Measurements from ENCODE around the gene STRA6.

STRA6 gene

DNA sequence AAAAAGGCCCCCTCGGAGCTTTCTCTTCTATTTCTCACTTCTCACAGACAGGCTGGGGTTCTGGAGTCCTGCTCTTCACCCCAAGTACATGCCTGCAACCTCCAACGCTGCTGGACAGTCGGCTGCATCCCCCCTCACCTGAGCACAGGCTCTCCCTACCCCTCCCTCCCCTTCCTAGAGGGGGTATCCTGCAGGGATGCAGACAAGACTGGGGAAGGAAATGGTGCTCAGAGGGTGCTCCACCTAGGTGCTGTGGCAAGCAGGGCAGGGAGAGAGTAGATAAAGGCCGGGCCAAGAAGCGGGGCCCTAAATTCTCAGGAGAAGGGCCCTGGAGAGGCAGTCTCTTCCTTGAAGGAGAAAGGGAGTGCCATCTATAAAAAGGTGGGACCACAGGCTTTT lies 7.0 kb upstream of the STRA6 start:
- DNase-seq (ENCODE audit: low read depth): no peak
- no peak overlapping the region for H3K4me3 ChIP-seq (ENCODE audit: low read depth, low read length)

DNA sequence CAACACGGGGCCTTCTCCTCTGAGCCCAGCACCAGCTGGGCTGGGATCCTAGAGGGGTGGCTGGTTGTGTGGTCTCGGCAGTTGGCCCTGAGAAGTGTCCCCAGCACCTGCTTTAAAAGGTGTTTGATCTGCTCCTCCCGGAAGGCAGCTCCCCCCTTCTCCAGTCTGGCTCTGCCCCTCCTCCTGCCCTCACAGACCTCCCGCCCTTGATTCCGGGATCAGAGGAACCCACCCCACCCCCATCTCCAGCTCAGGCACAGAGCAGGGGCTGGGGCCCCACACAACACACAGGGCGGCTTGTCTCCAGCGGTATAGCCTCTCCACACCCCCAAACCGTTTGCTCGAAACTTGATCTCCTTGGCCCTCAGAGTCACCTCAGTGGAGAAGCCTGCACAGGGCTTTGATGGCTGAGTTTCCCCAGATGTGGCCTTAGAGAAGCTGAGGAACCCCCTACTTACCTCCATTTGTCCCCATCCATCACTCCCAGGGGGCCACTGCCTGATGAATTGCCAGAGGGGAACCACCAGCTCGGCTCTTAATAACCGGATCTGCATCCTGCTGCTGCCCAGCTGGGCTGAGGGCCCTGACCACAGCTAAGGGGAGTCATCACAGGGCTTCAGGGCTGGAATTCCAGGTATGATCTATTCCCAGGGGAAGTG lies 6.4 kb upstream of the STRA6 start:
- H3K4me3 ChIP-seq (ENCODE audit: low read depth, low read length): no peak overlapping the region
- no peak for DNase-seq (ENCODE audit: low read depth)

DNA sequence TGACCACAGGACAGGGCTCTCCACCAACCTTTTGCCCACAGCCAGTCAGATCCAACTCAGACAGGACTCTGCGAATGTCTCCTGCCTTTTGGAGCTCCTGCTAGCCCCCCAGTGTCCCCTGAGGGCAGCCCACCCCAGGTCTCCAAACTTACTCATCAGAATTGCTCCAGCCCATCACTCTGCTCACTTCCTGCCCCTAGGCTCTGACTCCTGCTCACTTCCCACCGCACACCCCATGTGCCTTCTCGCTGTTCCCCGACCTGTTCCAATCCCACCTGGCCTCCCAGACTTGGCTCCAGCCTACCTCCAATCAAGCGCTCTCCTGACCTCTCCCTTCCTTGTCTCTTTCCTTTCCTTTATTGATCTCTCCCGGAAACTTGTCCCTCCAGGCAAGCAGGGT lies 5.9 kb upstream of the STRA6 start:
- DNase-seq (ENCODE audit: low read depth): no peak
- no peak overlapping the region for H3K4me3 ChIP-seq (ENCODE audit: low read depth, low read length)

DNA sequence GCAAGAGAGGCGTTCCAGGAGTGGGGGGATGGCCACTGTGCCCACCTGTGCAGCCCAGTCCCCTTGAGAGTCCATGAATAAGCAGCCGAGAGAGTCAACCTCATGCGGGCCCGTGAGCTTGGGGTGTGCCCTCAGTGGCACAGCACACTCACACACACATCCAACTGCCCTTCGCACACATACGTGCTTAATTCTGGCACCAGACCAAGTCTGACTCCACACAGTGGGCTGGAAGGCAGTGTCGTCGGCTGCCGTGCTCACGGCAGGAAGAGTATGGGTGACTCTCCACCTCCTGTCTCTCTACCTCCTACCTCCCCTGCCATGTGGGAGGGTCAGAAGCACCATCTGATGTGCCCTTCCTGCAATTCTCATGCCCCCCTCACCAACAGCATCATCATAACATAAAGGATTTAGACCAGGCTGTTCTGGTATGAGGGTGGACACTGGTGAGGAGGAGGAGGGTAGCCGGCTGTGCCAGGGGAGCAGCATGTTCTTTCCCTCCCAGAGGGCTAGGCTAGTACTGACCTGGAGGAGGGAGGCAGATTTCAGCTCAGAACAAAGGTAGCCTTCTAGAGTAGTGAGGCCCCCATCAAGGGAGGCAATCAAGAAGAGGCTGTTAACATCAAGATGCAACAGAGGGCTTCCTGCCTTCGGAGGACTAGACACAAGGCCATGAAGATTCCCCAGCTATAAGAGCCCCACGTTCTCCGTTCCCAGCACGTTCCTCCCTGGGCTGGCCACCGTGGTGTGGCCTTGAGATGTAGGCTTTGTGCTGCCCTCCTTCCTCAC lies 5.3 kb upstream of the STRA6 start:
- no peak overlapping the region for H3K4me3 ChIP-seq (ENCODE audit: low read depth, low read length)
- DNase-seq (ENCODE audit: low read depth): no peak

DNA sequence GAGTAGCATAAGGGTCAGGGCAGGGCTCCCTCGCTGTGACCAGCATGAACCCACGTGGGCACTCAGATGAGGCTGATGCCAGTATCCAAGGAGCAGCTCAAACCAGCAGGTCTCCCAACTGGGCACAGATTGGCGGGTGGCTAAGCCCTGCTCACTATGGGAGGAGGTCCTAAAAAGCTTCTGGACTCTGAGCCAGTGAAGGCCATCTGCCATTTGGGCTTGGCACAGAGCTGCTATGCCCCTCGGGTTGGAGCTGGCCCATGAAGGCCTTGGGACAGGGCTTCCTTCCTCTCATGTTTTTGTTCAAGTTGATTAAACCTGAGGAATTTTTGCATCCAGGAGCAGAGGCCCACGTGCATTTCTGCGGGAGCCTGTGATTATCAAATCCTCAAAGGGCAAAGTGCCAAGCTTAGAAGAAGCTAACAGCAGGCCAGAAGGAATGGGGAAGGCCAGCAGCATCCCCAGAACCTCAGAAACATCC lies 4.3 kb upstream of the STRA6 start:
- DNase-seq (ENCODE audit: low read depth): no peak
- no peak overlapping the region for H3K4me3 ChIP-seq (ENCODE audit: low read depth, low read length)

DNA sequence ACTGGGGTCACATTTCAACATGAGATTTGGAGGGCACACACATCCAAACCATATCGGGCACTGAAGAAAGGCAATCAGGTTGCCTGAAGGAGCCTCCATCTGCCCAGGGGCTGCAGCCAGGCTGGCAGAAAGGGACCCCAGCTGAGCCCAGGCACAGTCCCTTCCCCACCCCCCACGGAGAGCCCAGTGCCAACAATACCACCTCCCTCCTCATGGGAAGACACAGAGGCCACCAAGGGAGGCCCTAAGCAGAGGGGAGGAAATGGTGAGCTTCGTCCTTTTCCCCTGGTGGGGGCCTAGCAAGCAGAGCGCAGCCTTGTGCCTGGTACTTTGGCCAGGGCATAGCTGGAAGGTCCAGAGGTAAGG lies 3.0 kb upstream of the STRA6 start:
- DNase-seq (ENCODE audit: low read depth): no peak

DNA sequence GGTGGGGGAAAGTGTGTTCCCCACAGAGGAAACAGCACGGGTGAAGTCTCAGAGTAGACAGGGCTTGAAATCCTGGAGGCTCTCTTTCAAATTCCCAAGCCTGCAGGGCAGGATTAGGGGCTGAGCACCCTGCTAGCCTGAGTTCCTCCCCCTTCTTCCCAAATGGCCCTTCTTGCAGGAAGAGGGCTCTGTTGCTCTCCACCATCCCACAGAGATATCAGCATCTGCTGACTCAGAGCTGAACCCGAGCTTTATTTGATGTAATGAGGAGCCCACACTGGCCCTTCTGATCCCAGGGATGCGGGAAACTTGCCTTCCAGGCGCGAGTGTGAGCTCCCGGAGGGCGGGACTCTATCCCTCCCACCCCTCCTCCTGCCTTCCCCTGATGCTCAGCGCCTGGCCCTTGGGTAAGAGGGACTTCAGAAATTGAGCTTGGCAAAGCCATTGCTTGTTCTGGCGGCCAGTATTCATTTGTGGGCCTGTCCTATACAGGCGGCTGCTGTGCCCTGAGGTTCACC lies 1.4 kb upstream of the STRA6 start:
- DNase-seq (ENCODE audit: low read depth): peak; percentile 63
- H3K4me3 ChIP-seq (ENCODE audit: low read depth, low read length): no peak overlapping the region

More for the DNA sequence above, 3.0 kb upstream of the STRA6 start:
- H3K4me3 ChIP-seq (ENCODE audit: low read depth, low read length): no peak overlapping the region

DNA sequence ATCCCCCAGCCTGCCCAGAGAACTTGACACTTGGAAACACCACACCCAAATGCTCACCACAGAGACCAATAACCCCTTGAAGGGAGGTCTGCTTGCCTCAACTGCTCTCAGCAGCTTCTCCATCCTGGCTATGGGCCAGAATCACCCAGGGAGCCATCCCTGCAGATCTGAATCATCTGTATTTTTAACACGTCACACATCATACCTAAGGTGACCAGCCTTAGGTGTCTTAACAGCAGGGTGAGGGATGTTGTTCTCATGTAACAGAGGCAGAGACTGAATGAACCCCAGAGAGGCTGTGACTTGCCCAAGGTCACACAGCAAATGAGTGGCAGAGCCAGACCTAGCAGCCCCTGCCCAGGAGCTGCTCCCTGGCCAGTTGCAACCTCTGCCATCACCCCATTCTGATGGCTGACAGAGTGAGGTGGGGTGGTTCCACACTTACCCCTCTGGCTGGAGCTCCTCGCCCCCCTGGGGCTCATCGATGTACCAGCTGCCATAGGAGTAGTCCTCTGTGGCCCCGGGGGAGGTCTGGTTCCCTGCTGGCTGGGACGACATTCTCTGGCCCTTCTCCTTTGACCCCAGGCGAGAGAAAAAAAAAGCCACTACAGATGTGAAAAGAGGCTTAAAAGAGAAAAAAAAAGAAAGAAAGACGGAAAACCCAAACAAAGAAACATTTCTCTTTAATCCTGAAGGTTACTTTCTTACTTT lies 722 bp downstream of the STRA6 start:
- no peak for DNase-seq (ENCODE audit: low read depth)
- no peak overlapping the region for H3K4me3 ChIP-seq (ENCODE audit: low read depth, low read length)

DNA sequence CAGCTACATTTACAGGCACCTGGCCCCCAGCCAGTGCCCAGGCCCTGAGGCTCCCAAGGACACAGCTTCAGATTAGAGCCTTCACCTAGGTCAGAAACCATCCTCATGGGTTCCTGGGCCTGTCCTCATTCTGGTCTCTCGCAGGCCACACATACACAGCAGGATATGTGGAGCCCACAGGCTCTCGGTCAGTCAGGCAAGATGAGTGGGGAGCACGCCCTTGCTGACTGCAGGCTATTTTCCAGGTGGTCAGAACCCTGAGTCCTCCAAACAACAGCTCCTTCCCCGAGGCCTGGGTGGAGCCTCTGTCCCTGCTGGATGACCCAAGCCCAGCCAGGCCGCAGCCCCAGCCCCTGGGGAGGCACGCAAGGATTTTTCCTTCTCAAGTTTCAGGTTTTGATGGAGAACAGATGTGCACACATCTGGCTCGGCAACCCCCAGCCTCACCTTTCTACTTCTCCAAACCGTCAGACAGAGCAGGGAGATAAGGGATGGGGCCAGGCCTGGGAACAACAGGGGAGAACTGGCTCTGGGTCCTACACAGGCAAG lies 1.6 kb downstream of the STRA6 start:
- H3K4me3 ChIP-seq (ENCODE audit: low read depth, low read length): no peak overlapping the region
- DNase-seq (ENCODE audit: low read depth): no peak

DNA sequence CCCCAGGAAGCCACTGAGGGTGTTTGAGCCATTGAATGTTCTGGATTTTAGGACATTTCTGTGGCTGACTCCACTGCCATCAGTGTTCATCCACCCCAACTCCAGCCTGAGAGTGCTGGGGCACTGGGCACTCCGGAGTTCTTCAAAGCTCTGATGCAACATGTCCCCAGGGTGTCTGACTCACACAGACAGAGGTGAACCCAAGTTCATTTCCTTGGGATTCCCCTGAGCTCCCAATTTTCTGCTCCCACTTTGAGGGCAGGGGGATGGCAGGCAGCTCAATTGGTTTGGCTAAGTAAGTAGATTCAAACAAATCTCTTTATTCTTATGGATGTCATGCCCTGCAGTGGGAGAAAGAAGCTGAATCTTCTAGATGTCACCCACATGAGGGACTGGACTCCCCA lies 2.2 kb downstream of the STRA6 start:
- no peak overlapping the region for H3K4me3 ChIP-seq (ENCODE audit: low read depth, low read length)
- no peak for DNase-seq (ENCODE audit: low read depth)

DNA sequence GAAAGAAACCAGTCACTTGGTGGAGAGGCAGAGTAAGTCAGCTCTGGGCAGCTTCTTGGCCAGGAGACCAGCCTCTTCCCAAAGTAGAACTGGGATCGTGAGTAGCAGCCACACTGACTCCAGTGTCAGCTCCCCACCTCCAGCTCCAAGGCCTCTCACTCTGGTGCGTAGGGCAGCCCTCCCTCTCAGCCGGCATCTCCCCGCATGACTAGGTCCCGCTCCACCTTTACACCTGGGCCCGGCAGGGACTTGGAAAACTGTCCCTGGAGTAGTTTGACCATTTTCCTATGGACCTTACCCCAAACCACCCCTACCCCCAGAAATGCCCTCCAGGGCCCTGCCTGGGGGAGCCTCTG lies 3.3 kb downstream of the STRA6 start:
- no peak for DNase-seq (ENCODE audit: low read depth)
- no peak overlapping the region for H3K4me3 ChIP-seq (ENCODE audit: low read depth, low read length)

DNA sequence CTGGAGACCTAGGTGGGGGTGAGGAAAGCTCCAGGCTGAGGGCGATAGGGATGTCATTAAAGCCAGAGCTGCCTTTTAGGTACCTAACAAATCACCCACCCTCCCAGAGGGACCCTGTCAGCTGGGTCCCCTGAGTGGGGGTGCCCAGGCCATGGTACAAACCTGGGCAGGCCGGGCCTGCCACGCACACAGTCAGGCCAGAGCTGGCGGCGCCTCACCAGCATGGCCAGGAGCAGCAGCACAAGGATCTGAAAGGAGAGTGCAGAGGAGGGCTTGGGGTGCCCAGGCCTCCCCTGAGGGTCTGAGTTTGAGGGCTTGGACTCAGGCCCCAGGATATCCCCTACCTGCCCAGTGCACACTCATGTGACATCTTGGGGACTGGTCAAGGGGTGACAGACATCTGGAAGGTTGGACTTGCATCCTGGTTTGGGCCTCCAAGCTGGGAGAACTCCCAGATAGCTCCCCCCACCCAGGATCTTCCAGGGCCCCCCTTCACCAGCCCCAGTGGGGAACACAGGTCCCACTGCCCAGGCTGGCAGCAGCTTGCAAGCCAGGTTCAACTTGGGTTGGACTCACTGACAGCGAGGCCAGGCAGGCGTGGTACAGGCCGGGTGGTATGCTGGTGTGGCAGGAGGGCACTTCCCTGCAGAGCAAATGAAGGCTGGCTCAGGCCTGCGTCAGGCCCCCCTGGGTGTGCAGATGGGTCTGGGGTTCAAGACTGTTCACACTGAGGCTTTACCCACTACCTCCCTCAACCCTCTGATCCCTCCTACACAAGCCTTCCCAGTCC lies 5.2 kb downstream of the STRA6 start:
- no peak for DNase-seq (ENCODE audit: low read depth)
- no peak overlapping the region for H3K4me3 ChIP-seq (ENCODE audit: low read depth, low read length)

DNA sequence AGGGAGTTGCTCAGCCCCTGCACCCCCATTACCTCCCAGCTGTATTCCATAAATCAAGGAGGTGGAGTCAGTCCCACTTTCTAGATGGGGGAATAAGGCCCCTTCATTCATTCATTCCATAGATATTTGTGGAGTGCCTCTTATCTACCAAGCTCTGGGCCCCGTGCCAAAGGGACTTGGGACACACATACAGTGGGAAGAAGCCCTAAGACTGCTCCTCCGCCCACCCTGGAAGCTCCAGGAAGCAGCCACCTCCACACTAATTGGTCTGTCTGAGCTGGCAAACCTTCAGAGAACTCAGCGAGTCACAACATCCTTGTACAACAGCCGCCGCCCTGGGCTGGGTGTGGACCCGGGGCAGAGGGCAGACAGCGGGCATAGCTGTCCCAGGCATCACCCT lies 6.4 kb downstream of the STRA6 start:
- no peak overlapping the region for H3K4me3 ChIP-seq (ENCODE audit: low read depth, low read length)
- DNase-seq (ENCODE audit: low read depth): peak; percentile 80

DNA sequence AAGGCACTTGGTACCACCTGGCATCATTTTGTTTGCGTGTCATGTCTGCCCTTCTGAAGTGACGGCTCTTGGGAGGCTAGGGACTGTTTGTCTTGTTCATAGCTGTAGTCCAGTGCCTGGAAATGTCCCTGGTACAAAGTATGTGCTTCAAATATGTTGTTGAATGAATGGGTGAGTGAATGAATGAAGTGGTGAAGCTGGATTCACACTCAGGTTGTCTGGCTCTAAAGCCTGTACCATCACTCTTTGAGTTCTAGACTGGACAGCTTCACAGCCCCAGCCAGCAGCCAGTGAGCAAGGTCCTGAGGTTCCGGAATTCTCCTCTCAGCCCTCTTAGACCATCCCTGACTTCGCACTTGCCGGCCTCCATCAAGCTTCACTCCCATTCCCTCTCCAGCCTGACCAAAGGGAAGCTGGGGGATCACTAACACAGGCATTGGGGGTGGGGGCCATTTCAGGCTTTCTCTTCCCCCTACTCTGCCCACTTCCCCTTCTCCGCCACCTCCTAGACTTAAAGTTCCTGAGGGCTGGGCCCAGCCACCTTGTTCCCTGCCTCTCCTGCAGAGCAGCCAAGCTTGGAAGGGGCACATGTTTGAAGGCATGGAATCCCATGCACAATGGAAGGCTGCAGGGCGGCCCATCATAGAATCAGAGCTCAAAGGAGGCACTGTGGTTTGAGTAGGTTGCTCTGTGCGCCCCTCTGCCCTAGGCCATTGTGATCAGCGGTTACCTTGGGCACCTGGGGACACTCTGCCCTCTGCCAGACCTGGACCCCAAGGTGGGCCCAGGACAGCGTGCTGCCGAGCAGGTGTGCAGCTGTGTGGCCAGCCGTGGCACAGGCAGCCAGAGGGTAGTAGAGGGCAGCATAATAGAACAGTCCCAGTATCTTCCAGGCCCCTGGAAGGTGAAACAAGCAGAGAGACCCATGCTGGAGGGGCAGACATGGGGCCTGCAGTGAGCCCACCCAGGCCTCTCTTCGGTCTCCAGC lies 7.7 kb downstream of the STRA6 start:
- DNase-seq (ENCODE audit: low read depth): no peak

DNA sequence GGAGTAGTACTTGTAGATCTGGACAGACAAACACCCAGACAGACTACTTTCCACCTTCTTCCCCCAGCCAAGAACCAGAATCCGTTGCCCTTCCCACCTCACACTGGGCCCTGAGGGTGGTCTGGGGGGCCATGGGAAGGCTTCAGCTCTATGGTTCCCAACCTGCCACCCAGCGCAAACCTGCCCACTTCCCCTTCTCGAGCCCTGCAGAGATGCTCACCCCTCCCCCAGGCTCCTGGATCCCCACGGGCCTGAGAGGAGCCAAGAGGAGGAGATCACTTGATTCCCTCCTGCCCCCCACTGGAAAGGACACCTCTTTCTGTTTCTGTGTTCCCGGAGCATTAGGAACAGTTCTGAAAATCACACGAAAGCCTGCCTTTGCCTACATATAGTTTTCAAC lies 8.7 kb downstream of the STRA6 start:
- H3K4me3 ChIP-seq (ENCODE audit: low read depth, low read length): no peak overlapping the region
- no peak for DNase-seq (ENCODE audit: low read depth)

More for the DNA sequence above, 7.7 kb downstream of the STRA6 start:
- H3K4me3 ChIP-seq (ENCODE audit: low read depth, low read length): no peak overlapping the region

DNA sequence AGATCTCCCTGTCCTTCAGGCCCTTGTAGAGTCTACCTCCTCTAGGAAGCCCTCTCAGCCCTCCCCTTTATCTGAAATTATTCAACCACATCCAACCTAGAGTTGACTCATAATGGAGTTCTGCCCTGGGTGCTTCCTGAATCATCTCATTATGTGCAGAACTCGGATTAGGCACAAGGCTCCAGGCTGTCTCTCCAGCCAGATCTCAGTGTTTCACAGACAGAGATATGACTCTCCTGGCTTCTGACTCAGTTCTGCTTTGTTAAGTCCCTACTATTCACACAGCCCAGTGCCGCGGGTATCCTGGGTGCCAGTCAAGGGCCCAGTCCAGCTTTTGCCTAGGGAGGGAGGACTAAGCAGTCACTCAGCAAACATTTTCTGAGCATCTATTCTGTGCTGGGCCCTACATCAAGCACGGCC lies 9.3 kb downstream of the STRA6 start:
- H3K4me3 ChIP-seq (ENCODE audit: low read depth, low read length): no peak overlapping the region
- DNase-seq (ENCODE audit: low read depth): no peak

DNA sequence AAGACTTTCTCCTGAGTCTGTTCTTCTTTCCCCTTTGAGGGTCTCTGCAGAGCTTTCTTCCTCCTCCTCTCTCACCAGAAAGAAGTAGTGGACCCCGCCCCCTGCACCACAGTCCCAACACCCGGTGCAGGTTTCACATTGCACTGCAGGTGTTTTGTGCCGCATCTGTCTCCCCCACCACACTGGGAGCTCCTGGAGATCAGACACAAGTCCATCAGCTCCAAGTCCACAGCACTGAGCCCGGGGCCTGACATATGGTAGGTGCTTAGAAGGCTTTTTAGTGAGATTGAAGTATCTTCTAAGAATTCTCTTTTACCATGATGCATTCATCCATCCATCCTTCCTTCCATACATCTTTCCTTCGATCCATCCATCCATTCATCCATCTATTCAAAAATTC lies 9.8 kb downstream of the STRA6 start:
- no peak for DNase-seq (ENCODE audit: low read depth)
- H3K4me3 ChIP-seq (ENCODE audit: low read depth, low read length): no peak overlapping the region

DNA sequence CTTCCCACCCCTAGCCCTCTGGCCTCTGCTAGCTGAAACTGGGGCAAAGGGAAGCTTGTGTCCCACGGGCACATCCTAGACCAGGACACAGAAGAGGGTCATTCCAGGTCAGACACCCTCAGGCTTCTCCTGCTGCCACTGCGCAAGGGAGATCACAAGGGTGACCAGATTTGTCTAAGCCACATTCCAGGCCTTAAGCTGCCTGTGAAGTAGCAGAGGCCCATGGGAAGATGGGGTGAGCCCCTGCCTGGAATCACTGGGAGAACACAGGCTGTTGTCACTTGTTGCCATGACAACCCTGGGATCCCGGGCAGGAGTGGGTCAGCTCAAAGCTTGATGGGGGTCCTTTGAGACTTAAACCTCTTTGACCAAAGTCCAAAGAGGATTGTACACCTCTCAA lies 10.8 kb downstream of the STRA6 start:
- no peak for DNase-seq (ENCODE audit: low read depth)
- no peak overlapping the region for H3K4me3 ChIP-seq (ENCODE audit: low read depth, low read length)
